Upper lobe of left lung (tissue), 4 donors: ENCODE measurements around the gene PTPRA.

Experiments
- EP300 ChIP-seq, 4 donors: sonication (generic); formaldehyde crosslinking; IDR thresholded peaks; one replicate each; pipeline ENCODE4 v1.5.1; 2017; ENCODE audit warnings: antibody characterized with exemption in 4 of 4, control low read depth in 2 of 4
- POLR2A ChIP-seq, 4 donors: fragments of 450-650 bp; IDR thresholded peaks; one replicate each; pipeline ENCODE4 v1.5.1; 2016 to 2017; ENCODE audit warnings: antibody characterized with exemption in 4 of 4, mild to moderate bottlenecking in 2 of 4
- POLR2AphosphoS5 ChIP-seq, 2 donors: sonication (generic); formaldehyde crosslinking; IDR thresholded peaks; one replicate each; pipeline ENCODE4 v1.5.1; 2017; ENCODE audit warnings: antibody characterized with exemption in 2 of 2
- TF ChIP-seq, protein P1 (sequence below), 6 experiments: fragments of 450-650 bp in 4 of 6; fragments of 200-600 bp in 2 of 6; sonication (generic) in 2 of 6; IDR thresholded peaks; one replicate each; pipeline ENCODE4 v1.5.1; 2016 to 2019; ENCODE audit warnings: antibody characterized with exemption in 6 of 6

- TF ChIP-seq, protein P1, sequence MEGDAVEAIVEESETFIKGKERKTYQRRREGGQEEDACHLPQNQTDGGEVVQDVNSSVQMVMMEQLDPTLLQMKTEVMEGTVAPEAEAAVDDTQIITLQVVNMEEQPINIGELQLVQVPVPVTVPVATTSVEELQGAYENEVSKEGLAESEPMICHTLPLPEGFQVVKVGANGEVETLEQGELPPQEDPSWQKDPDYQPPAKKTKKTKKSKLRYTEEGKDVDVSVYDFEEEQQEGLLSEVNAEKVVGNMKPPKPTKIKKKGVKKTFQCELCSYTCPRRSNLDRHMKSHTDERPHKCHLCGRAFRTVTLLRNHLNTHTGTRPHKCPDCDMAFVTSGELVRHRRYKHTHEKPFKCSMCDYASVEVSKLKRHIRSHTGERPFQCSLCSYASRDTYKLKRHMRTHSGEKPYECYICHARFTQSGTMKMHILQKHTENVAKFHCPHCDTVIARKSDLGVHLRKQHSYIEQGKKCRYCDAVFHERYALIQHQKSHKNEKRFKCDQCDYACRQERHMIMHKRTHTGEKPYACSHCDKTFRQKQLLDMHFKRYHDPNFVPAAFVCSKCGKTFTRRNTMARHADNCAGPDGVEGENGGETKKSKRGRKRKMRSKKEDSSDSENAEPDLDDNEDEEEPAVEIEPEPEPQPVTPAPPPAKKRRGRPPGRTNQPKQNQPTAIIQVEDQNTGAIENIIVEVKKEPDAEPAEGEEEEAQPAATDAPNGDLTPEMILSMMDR (IDR thresholded peaks at IDR 0.05): no peak
- TF ChIP-seq POLR2A (IDR thresholded peaks at IDR 0.05): no peak
- TF ChIP-seq POLR2AphosphoS5 (IDR thresholded peaks at IDR 0.05): no peak
- TF ChIP-seq EP300 (IDR thresholded peaks at IDR 0.05): no peak
Observed at GRCh38 chr20:2838170-2838797, 35.0 kb upstream of the PTPRA start.
